Calu3 (cell line): ENCODE data around the gene UTS2B. TPM values are rescaled to one million over a fixed set of nuclear protein-coding genes. Genes with fewer than 3 reads are reported as not detected.
A peak's percentile ranks its signal among the peaks of the same experiment; 100 is the strongest.

ENCODE experiments used
- BruUV-seq: library from RNA; stranded (reverse); fragments of 400-500 nt; replicated peaks from 2 replicates; lab custom pipeline; 2021; lab: Mats Ljungman, UMichigan
- CTCF ChIA-PET: fragments of 300-600 bp; sonication (Branson Sonifier 250); formaldehyde crosslinking; loops from one replicate; lab custom pipeline; 2022; ENCODE audit warnings: antibody characterized with exemption; lab: Charles Lee
- DNase-seq: peaks from one replicate; pipeline ENCODE4 v3.0.0; 2022
- H3K27ac Mint-ChIP-seq: one replicate; pipeline ENCODE4 v1.8.0; 2022; ENCODE audit warnings: mixed read lengths; ENCODE audit not compliant: unreplicated experiment
- H3K27me3 Mint-ChIP-seq: one replicate; pipeline ENCODE4 v1.8.0; 2022; ENCODE audit warnings: mixed read lengths; ENCODE audit not compliant: unreplicated experiment
- H3K36me3 Mint-ChIP-seq: one replicate; pipeline ENCODE4 v1.8.0; 2022; ENCODE audit warnings: mild to moderate bottlenecking, moderate library complexity, mixed read lengths; ENCODE audit not compliant: insufficient read depth, unreplicated experiment
- H3K4me1 Mint-ChIP-seq: one replicate; pipeline ENCODE4 v1.8.0; 2022; ENCODE audit warnings: mild to moderate bottlenecking, low read depth, mixed read lengths; ENCODE audit not compliant: unreplicated experiment
- H3K4me3 Mint-ChIP-seq: one replicate; pipeline ENCODE4 v1.8.0; 2022; ENCODE audit warnings: mild to moderate bottlenecking, low read depth, moderate library complexity, mixed read lengths; ENCODE audit not compliant: unreplicated experiment
- H3K9me3 Mint-ChIP-seq: one replicate; pipeline ENCODE4 v1.8.0; 2022; ENCODE audit warnings: low read depth, mixed read lengths; ENCODE audit not compliant: unreplicated experiment
- CTCF ChIP-seq: fragments of 200-600 bp; IDR thresholded peaks from one replicate; pipeline ENCODE4 v1.8.0; 2022; ENCODE audit warnings: antibody characterized with exemption; ENCODE audit not compliant: unreplicated experiment
- intact Hi-C: fragments of 100-400 bp; cut with micrococcal nuclease; formaldehyde crosslinking; loops from one replicate; pipeline ENCODE4 v1.10.0; 2022; ENCODE audit not compliant: unreplicated experiment
- total RNA-seq: library from RNA; stranded (reverse); gene quantifications from 2 replicates; pipeline ENCODE4 v1.2.3, GENCODE V29; 2022

The UTS2B gene
- total RNA-seq, 1 experiment from 2014 or later = 1.5 TPM

DNA sequence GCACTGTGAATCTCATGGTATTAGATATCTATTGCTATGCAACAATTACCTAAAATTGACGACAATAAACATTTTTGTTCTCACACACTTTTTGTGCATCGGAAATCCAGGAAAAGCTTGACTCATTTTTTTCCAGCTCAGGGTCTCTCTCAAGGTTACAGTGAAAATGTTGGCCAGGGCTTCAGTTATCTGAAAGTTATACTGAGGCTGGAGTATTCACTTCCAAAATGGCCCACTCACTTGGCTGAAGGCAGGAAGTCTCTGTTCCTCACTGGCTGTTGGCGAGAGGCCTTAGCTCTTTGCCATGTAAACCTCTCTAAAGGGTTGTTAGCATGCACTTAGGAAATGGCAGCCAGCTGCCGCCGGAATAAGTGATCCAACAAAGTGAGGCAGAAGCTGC, 89.8 kb downstream of the UTS2B start:
- intact Hi-C loops = loop anchor here (10.0 kb wide), 1 partner anchor 114 kb away; no protein-coding TSS in a partner anchor
- Mint-ChIP-seq H3K9me3 (no peaks in the 10 kb centered on the region), H3K27ac (no peak overlapping the region), H3K36me3 (peaks cover 5% of the 10 kb centered on the region), H3K4me3 (no peak overlapping the region), H3K27me3 (no peaks in the 10 kb centered on the region), H3K4me1 (peaks cover 50% of the 10 kb centered on the region)
- DNase-seq = no peak
- no TSS peak for BruUV-seq
- no peak for TF ChIP-seq CTCF
- CTCF ChIA-PET = interaction anchor here (0.5 to 0.6 kb wide), 2 partner anchors 59 to 262 kb away, joined by 3 to 4 read pairs; no protein-coding TSS in a partner anchor

- CTCF ChIA-PET = no interaction called here
- peaks cover 53% of the 10 kb centered on the region for H3K4me1 Mint-ChIP-seq
- no TSS peak for BruUV-seq
- H3K27ac Mint-ChIP-seq = no peak overlapping the region
- peaks cover 5% of the 10 kb centered on the region for H3K36me3 Mint-ChIP-seq
- no peak for TF ChIP-seq CTCF
- intact Hi-C loops = loop anchor here (5.0 to 10.0 kb wide), 2 partner anchors 97 to 115 kb away; no protein-coding TSS in a partner anchor
- DNase-seq = no peak
- H3K9me3 Mint-ChIP-seq = no peaks in the 10 kb centered on the region
- no peak overlapping the region for H3K4me3 Mint-ChIP-seq
- H3K27me3 Mint-ChIP-seq = no peaks in the 10 kb centered on the region
These were observed 90.8 kb downstream of the UTS2B start for GRCh38 chr3:191239407-191240031.

GRCh38 chr3:191238321-191238817, 92.0 kb downstream of the UTS2B start:
- no TSS peak for BruUV-seq
- no peak for DNase-seq
- H3K27me3 Mint-ChIP-seq = no peaks in the 10 kb centered on the region
- H3K4me3 Mint-ChIP-seq = peak overlapping the region; percentile 39
- H3K27ac Mint-ChIP-seq = peak overlapping the region; percentile 51
- no peaks in the 10 kb centered on the region for H3K9me3 Mint-ChIP-seq
- H3K4me1 Mint-ChIP-seq = peaks cover 53% of the 10 kb centered on the region
- CTCF ChIA-PET = interaction anchor here (1.0 to 1.1 kb wide), 2 partner anchors 24 to 1114 kb away, joined by 3 read pairs; no protein-coding TSS in a partner anchor
- intact Hi-C loops = loop anchor here (5.0 kb wide), 1 partner anchor 96 kb away; no protein-coding TSS in a partner anchor
- TF ChIP-seq CTCF = no peak
- peaks cover 5% of the 10 kb centered on the region for H3K36me3 Mint-ChIP-seq

DNA sequence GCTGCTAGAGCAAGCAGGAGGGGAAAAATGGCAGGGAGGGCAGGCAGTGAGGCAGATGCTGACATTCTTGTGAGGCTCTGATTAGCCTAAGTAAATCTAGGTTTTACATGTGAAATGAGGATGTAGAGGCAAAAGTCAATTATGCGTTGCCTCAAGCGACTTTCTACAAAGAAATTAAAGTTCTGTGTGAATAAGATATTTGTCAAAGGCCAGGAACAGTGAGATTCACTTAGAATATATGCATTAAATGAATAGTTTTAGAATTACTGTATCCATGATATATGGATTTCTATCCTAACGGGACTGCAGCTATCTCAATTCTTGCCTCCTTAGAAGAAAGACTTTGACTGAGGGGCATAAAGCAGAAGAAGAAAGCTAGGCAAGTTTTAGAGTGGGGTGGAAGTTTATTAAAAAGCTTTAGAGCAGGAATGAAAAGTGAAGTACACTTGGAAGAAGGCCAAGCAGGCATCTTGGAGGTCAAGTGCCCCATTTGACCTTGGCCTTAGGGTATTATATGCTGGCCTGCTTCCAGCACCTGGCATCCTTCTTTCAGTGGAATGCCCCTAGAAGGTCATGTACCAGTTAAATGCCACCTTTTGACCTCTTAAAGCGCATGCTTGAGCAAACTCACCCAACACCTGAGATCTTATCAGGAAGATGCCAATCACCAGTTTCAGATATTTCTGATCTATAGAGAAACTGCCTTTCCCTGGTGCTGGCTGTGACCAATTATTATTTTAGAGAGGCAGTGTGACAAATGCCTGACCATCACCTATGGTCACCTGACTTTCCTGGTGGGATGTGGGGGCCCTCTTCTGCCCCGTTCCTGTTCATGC, 93.1 kb downstream of the UTS2B start:
- H3K4me1 Mint-ChIP-seq = peaks cover 53% of the 10 kb centered on the region
- H3K27me3 Mint-ChIP-seq = no peaks in the 10 kb centered on the region
- no peak for TF ChIP-seq CTCF
- BruUV-seq = no TSS peak
- no peak overlapping the region for H3K4me3 Mint-ChIP-seq
- CTCF ChIA-PET = interaction anchor here (1.0 kb wide), 1 partner anchor 1113 kb away, joined by 3 read pairs; no protein-coding TSS in a partner anchor
- H3K27ac Mint-ChIP-seq = peak overlapping the region; percentile 51
- intact Hi-C loops = loop anchor here (5.0 kb wide), 1 partner anchor 95 kb away; no protein-coding TSS in a partner anchor
- H3K36me3 Mint-ChIP-seq = peaks cover 5% of the 10 kb centered on the region
- H3K9me3 Mint-ChIP-seq = no peaks in the 10 kb centered on the region
- DNase-seq = no peak
